Small intestine (tissue), 7 donors: Measurements from ENCODE around the gene TASP1. TPM values are rescaled to one million over a fixed set of nuclear protein-coding genes. Genes with fewer than 3 reads are reported as not detected.

Experiments
- DNase-seq, 2 donors: peaks; one replicate each; pipeline versions ENCODE4 v3.0.0 to v3.0.0-alpha.2; 2013
- FAIRE-seq: peaks from 2 replicates; lab custom pipeline; 2012; peaks lifted over from hg19 to GRCh38; lab: Jason Lieb, UNC
- H3K27ac ChIP-seq, 3 donors: one replicate each; pipeline ENCODE4 v1.5.1; 2013; ENCODE audit warnings: low read length in 2 of 3, mild to moderate bottlenecking in 2 of 3, control low read depth in 1 of 3, inconsistent platforms in 1 of 3, low read depth in 1 of 3, moderate library complexity in 1 of 3
- H3K27me3 ChIP-seq, 3 donors: one replicate each; pipeline ENCODE4 v1.6.1; 2013; ENCODE audit warnings: low read length in 3 of 3, inconsistent platforms in 1 of 3; ENCODE audit not compliant: control insufficient read depth in 3 of 3, insufficient read depth in 3 of 3
- H3K36me3 ChIP-seq, 3 donors: one replicate each; pipeline ENCODE4 v1.6.1; 2013; ENCODE audit warnings: low read length in 3 of 3, inconsistent platforms in 1 of 3, low read depth in 1 of 3, mild to moderate bottlenecking in 1 of 3, moderate library complexity in 1 of 3; ENCODE audit not compliant: control insufficient read depth in 3 of 3, insufficient read depth in 2 of 3
- H3K4me1 ChIP-seq, 3 donors: one replicate each; pipeline ENCODE4 v1.6.1; 2013; ENCODE audit warnings: low read length in 2 of 3, inconsistent platforms in 1 of 3, low read depth in 1 of 3, mild to moderate bottlenecking in 1 of 3, moderate library complexity in 1 of 3; ENCODE audit not compliant: control insufficient read depth in 3 of 3, insufficient read depth in 2 of 3
- H3K4me3 ChIP-seq, 3 donors: one replicate each; pipeline ENCODE4 v1.5.1; 2013; ENCODE audit warnings: low read length in 3 of 3, control low read depth in 1 of 3, inconsistent platforms in 1 of 3, low read depth in 1 of 3, mild to moderate bottlenecking in 1 of 3, moderate library complexity in 1 of 3
- H3K9me3 ChIP-seq, 2 donors: one replicate each; pipeline ENCODE4 v1.6.1; 2013; ENCODE audit warnings: low read depth in 1 of 2, low read length in 1 of 2; ENCODE audit not compliant: control insufficient read depth in 2 of 2, insufficient read depth in 1 of 2
- WGBS, 3 donors: extraction: QIAGEN DNeasy Blood & Tissue Kit; methylation state at CpG; one replicate each; pipeline ENCODE4 v1.1.7; 2013; 5-methylcytosine and 5-hydroxymethylcytosine counted together
- polyA plus RNA-seq, 4 donors: library from polyadenylated mRNA; stranded (reverse) in 3 of 4; unstranded in 1 of 4; fragments of 200-250 nt in 3 of 4; fragments of 120-200 nt in 1 of 4; gene quantifications; one replicate each; pipeline versions ENCODE4 v1.2.1 to v1.2.3, GENCODE V29; 2013
- donor health status: healthy with polysubstance abuse.
- donor health status: control.
- donor health status: control.
- donor health status: Bipolar disorder and iron deficiency.
- donor health status: healthy.

TASP1 gene
- polyA plus RNA-seq, 4 donors = 3.0 to 13.3 (median 5.6) TPM

- no peaks in the 10 kb centered on the region for H3K27me3 ChIP-seq
- no peak overlapping the region for H3K4me3 ChIP-seq
- H3K4me1 ChIP-seq = peaks cover 0 to 2% (median 0%) of the 10 kb centered on the region in 3 donors
- no peak for FAIRE-seq
- H3K36me3 ChIP-seq = no peaks in the 10 kb centered on the region
- no peak for DNase-seq
- no peak overlapping the region for H3K27ac ChIP-seq
- H3K9me3 ChIP-seq = no peaks in the 10 kb centered on the region
- WGBS, 3 donors = 86 to 95% (median 93%) methylated on average over 1 of the region's 1 CpG
Measured at GRCh38 chr20:13401596-13401995, 237.1 kb downstream of the TASP1 start.

- no peaks in the 10 kb centered on the region for H3K36me3 ChIP-seq
- no peaks in the 10 kb centered on the region for H3K9me3 ChIP-seq
- DNase-seq = no peak
- FAIRE-seq = no peak
- H3K27me3 ChIP-seq = no peaks in the 10 kb centered on the region
- H3K4me1 ChIP-seq = peaks cover 0 to 2% (median 0%) of the 10 kb centered on the region in 3 donors
- WGBS, 3 donors = 91 to 98% (median 91%) methylated on average over 2 of the region's 2 CpGs
- H3K4me3 ChIP-seq = no peak overlapping the region
- no peak overlapping the region for H3K27ac ChIP-seq
Measured at GRCh38 chr20:13400453-13400852, 238.3 kb downstream of the TASP1 start.

- Histone ChIP-seq H3K4me1 (peaks cover 0 to under 1% (median 0%) of the 10 kb centered on the region in 3 donors), H3K4me3 (no peak overlapping the region), H3K9me3 (no peaks in the 10 kb centered on the region), H3K27me3 (no peaks in the 10 kb centered on the region), H3K36me3 (peaks cover 0 to 8% (median 0%) of the 10 kb centered on the region in 3 donors), H3K27ac (no peak overlapping the region)
- FAIRE-seq = no peak
- DNase-seq = no peak
- 85 to 92% (median 88%) methylated on average over 1 of the region's 1 CpG for WGBS, 3 donors
Measured at GRCh38 chr20:13397300-13397724, 241.4 kb downstream of the TASP1 start.

- Histone ChIP-seq H3K36me3 (peaks cover 0 to 8% (median 0%) of the 10 kb centered on the region in 3 donors), H3K27me3 (no peaks in the 10 kb centered on the region), H3K9me3 (no peaks in the 10 kb centered on the region), H3K4me3 (no peak overlapping the region), H3K4me1 (no peaks in the 10 kb centered on the region), H3K27ac (no peak overlapping the region)
- DNase-seq = no peak
- no peak for FAIRE-seq
Measured at GRCh38 chr20:13396826-13397225, 241.9 kb downstream of the TASP1 start.

DNA sequence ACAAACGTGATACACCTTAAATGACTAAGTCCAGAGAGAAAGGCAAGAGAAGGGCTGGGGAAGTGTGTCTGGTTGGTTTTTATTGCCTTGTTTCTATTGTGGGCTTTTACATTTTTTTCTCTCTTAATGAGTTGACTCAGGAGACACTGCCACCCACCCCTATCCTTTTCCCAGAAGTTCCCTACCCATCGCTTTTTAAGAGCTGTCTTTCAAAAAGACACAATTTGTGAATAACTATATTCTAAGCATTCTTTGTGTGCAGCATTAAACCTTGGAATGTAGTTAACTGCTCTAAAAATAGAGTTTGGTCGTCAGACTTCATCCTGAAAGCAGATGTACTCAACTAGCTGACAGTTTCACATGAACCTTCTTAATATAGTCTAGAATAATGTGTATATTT is 242.7 kb downstream of the TASP1 start:
- WGBS, 3 donors = 73 to 84% (median 80%) methylated on average over 3 of the region's 3 CpGs
- H3K36me3 ChIP-seq = peaks cover 0 to 9% (median 0%) of the 10 kb centered on the region in 3 donors
- H3K4me3 ChIP-seq = no peak overlapping the region
- H3K9me3 ChIP-seq = no peaks in the 10 kb centered on the region
- no peaks in the 10 kb centered on the region for H3K27me3 ChIP-seq
- no peaks in the 10 kb centered on the region for H3K4me1 ChIP-seq
- no peak for DNase-seq
- FAIRE-seq = no peak
- H3K27ac ChIP-seq = no peak overlapping the region

- 69 to 86% (median 80%) methylated on average over 1 of the region's 1 CpG for WGBS, 3 donors
Measured at GRCh38 chr20:13395232-13395631, 243.5 kb downstream of the TASP1 start.

GRCh38 chr20:13392391-13392790 is 246.3 kb downstream of the TASP1 start:
- 96 to 98% (median 98%) methylated on average over 5 of the region's 5 CpGs for WGBS, 3 donors
- peaks cover 2 to 18% (median 3%) of the 10 kb centered on the region in 3 donors for H3K36me3 ChIP-seq
- FAIRE-seq = no peak
- no peak overlapping the region for H3K4me3 ChIP-seq
- H3K9me3 ChIP-seq = no peaks in the 10 kb centered on the region
- DNase-seq = no peak
- H3K27me3 ChIP-seq = no peaks in the 10 kb centered on the region
- H3K27ac ChIP-seq = no peak overlapping the region
- no peaks in the 10 kb centered on the region for H3K4me1 ChIP-seq

More at GRCh38 chr20:13395232-13395631, 243.5 kb downstream of the TASP1 start:
- no peak for FAIRE-seq
- H3K4me1 ChIP-seq = no peaks in the 10 kb centered on the region
- H3K4me3 ChIP-seq = no peak overlapping the region
- DNase-seq = no peak
- no peaks in the 10 kb centered on the region for H3K9me3 ChIP-seq
- no peak overlapping the region for H3K27ac ChIP-seq
- H3K36me3 ChIP-seq = peaks cover 0 to 12% (median 0%) of the 10 kb centered on the region in 3 donors
- no peaks in the 10 kb centered on the region for H3K27me3 ChIP-seq

DNA sequence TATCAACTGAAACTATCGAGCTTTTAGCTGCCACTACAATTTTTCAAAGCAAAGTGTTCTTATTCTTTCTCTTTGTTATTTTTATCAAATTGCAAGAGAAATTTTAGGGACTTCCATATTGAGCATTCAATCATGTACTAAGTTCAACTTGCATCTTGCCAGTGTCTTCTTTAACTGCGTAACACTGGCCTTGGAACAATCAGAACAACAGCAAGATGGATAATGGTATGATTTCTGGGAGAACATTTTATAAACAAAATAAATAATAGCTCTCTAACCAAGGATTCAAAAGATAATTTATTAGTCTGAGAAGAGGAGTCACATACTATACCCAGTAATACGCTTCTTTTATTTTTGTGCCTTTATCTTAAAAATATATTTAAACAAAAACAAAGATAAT is 249.6 kb downstream of the TASP1 start:
- no peaks in the 10 kb centered on the region for H3K4me1 ChIP-seq
- no peaks in the 10 kb centered on the region for H3K9me3 ChIP-seq
- H3K36me3 ChIP-seq = peaks cover 2 to 22% (median 3%) of the 10 kb centered on the region in 3 donors
- 81 to 94% (median 93%) methylated on average over 3 of the region's 3 CpGs for WGBS, 3 donors
- no peaks in the 10 kb centered on the region for H3K27me3 ChIP-seq
- FAIRE-seq = no peak
- no peak overlapping the region for H3K27ac ChIP-seq
- H3K4me3 ChIP-seq = no peak overlapping the region
- DNase-seq = no peak

DNA sequence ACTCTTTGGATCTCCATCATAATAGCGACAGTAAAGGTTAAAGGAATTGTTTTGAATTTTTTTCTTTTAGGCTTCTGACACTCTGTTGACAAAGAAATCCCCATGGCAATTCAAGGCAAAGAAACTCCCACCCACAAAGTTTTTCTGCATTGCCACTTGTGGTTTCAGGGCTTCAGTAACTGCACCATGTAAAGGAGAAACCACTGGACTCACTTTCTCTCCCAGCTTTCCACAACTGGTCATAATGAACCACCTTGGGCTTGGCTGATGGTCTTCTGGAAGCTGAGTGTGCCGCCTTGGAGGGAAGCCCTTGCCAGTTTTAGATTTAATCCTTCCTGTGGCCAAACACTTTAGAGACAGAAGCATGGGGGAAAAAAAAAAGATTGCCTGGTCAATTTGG is 254.6 kb downstream of the TASP1 start:
- Histone ChIP-seq H3K9me3 (peaks cover 3 to 36% of the 10 kb centered on the region in 2 donors), H3K27ac (no peak overlapping the region), H3K4me3 (no peak overlapping the region), H3K4me1 (no peaks in the 10 kb centered on the region), H3K36me3 (peaks cover 2 to 12% (median 3%) of the 10 kb centered on the region in 3 donors), H3K27me3 (no peaks in the 10 kb centered on the region)
- no peak for FAIRE-seq
- 84 to 94% (median 91%) methylated on average over 2 of the region's 2 CpGs for WGBS, 3 donors
- DNase-seq = no peak
